Measurements from ENCODE around the gene IPO9.
"Not testable (repeated sequence)": the region's sequence is repeated elsewhere in the genome, so short reads cannot be mapped to it uniquely, and the experiment has no call there.

IPO9 gene

DNA sequence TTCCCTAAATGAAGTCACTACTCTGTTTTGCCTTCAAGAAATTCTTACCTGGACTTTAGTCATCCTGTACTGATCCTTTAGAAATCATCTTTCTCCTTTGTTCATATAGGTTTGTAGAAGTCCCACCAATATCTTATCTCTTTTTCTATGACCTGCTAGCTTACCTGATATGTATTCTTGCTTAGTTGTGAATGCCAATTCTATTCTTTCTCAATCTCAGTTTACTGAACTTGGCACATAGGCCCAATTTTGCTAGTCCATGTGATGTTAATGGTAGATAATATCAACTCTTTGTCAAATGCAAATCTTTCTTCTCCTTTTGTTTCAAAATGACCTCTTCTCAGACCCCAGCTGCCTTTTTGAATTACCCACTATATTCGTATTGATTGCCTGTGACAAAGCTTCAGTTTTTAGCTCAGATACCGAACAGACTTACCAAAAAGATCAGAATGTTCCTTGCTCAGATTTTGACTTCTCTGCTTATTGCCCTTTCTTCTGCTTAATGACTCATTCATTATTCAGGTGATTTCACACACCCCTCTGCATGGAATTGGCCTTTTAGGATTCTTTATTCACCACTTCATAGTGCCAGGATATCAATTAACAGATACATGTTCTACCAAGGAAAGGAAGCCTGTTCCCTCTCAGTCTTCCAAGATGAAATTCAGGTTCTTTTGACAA lies 20.6 kb downstream of the IPO9 start:
- DNase-seq = no peak

DNA sequence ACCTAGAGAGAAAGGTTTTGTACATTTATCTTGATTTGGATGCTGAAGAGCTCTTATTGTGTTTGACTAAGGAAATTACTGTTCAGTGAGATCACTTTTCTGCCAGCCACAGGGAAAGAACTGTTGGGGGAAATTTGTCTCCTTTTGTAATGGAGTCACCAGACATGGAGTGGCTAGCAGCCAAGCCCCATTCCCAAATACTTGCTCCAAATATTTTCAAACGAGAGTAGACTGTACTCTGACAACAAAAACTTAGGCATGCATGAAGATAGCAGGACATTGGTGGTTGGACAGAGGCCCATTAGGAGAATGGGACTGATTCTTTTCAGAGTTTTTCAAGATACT lies 21.1 kb downstream of the IPO9 start:
- DNase-seq = peak; percentile 95

DNA sequence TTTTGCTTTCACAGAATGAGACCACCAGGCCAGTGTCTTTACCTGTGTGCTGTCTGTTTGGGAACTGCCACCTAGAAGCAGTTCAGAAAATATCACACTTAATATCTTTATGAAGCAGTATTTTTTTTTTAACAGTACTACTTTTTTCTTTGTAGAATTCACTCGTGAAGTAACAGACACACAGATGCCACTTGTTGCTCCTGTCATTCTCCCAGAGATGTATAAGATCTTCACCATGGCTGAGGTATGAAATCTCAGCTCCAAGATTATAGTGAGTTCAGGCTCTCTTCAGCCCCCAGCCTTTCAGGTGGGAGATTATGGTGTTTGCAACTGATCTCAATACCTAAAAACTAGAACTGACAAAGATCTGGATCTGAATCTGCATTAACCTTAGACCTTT lies 23.0 kb downstream of the IPO9 start:
- no peak for DNase-seq

DNA sequence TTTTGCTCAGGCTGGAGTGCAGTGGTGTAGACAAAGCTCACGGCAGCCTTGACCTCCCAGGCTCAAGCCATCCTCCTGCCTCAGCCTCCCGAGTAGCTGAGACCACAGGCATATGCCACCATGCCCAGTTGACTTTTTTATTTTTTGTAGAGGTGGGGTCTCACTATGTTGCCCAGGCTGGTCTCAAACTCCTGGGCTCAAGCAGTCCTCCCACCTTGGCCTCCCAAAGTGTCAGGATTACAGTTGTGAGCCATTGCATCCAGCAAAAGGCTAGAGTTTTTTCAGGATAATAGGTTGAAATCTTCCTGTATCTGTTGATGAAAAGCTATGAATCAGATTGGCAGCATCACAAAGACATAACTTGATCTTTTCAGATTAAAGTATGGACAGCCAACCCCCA lies 27.8 kb downstream of the IPO9 start:
- DNase-seq = not testable (repeated sequence)

DNA sequence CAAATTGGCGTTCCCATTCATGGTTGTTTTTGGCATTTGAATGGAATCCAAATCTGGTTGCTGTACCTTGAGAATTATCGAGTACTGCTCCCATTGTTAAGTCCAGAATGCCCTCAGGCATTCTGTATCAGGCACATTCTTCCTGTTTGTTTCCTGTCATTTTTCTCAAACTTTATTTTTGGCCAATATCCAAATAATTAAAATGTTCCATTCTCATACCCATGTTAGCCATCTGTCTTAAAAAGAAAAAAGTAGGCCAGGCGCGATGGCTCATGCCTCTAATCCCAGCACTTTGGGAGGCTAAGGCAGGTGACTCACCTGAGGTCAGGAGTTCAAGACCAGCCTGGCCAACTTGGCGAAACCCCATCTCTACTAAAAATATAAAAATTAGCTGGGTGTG lies 30.5 kb downstream of the IPO9 start:
- no peak for DNase-seq

DNA sequence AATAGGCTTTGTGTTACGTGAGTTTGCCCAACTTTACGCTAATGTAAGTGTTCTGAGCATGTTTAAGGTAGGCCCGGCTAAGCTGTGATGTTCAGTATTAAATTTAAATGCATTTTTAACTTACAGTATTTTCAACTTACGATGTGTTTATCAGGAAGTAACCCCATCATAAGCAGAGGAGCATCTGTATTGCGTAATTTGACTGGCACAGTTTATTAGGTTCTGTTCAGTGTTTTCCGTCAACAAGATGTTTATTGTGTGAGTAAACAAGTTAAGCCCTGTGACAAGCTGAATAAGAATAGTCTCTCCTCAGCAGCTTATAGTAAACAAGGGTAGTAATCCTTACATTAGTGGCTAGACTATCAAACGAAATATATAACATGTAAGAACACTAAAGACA lies 32.5 kb downstream of the IPO9 start:
- no peak for DNase-seq

DNA sequence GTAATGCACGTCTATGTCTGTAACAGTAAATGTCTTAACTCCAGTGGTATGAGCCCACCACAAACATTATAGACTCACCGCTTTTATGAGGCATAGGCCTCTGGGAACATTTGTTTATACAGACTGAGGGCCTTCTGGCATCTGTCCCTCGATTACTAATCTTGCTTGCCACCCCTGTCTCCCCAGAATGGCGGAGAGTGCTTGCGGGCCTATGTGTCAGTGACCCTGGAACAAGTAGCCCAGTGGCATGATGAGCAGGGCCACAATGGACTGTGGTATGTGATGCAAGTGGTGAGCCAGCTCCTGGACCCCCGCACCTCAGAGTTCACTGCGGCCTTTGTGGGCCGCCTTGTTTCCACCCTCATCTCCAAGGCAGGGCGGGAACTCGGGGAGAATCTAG lies 41.4 kb downstream of the IPO9 start:
- no peak for DNase-seq

GRCh38 chr1:201874672-201875071 lies 45.7 kb downstream of the IPO9 start:
- DNase-seq = no peak

DNA sequence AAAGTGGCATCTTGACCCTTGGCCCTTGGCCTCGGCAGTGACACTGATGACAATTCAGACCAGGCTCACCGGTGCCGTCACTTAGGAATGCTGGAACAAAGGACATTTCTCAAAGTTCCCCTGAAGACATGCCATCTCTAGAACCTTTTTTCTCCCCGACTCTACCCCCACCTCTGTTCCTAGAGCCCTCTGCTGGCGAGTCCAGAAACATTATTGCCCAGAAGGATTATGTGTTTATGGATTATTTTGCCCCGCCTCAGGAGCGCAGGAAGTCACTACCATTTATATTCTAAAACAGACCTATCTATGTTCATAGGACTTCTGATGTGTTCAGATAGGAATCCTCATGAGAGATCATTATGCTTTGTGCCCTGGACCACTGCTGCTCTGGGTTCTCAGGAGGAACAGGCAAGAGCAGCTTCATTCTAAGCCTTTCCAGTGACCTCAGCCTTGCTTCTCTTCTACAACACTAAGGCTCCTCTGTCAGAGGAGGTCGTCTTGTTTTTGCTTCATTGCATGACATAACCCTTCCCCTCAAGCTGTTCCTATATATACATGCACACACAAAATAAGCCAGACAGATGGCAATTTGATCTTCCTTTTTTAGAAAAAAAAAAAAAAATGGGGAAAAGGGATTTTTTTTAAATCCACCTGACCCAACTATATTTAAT lies 47.3 kb downstream of the IPO9 start:
- DNase-seq = no peak

DNA sequence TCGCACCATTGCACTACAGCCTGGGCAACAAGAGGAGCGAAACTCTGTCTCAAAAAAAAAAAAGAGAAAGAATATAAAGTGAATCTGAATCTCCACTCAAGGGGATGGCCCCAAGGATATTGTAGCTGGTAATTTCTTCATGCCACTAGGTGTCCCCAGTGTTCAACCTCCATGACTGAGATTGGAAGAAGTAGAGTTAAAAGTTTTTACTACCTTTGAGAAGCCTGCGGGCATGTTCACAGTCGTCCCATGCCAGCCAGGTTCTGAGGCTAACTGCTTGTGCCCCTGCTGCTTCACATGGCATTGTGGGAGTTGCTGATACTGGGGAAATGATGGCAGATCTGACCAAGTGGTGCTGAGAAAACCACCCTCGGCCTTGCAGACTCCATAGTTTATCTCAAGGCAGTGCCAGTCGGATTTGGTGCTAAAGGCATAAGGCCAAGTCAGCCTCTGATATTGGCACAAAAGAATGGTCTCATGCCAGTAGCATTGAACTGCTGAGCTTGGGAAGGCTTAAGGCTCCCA lies 49.0 kb downstream of the IPO9 start:
- DNase-seq = peak; percentile 58

GRCh38 chr1:201880928-201881571 lies 52.1 kb downstream of the IPO9 start:
- DNase-seq = no peak

DNA sequence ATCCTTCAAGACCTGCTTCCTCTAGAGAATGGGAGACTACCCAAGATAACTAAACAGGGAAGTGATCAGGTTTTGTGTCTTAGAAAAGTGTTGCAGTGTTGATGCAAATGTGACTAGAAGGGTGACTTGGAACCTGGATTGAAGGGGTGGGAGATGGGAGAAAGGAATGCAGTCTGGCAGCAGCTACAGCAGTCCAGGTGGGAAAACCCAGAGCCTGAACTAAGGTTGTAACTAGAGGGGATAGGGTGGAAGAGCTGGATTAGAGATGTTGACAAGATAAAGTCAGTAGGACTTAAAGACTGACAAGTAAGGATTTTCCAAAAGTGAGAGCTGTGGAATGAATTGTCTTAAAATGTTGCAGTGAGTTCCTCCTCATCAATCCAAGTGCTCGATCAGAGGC lies 52.7 kb downstream of the IPO9 start:
- no peak for DNase-seq

DNA sequence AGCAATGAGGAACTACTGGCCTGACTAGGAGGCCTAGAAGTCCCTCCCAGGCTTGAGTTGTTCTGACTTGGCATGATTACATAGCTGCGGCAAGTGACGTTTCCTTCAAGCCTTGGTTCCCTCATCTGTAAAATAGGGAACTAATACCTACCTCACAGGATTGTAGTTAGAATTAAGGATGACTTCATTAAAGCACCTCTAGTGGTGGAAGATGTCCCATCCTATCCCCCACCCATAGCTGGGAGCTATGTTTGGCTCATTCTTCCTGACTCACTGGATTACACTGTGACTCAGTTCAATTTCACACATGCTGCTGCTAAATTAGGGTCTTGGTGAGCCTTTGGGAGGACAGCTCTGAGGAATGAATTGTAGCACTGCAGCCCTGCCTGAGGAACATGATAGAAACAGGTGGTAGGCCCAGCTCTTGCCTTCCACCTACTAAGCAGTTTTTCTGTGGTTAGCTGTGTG lies 53.7 kb downstream of the IPO9 start:
- peak; percentile 88 for DNase-seq

DNA sequence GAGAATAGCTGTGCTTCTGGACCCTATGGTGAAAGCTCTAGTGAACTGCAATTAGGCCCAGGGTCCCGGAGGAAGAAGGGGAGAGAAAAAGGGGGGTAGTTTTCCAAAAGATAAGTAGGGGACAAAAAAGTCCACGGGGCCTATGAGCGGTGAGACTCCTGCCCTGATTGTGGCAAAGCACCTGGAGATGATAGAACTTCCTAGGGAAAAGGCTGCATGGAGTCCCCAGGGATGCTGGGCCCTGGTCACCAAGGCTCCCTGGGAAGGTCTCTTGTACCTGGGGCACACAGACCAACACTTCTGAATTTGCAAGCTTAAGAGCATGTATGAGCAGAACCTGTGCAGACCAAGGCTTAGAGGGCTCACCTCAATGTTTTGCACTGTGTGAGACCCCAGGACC lies 54.3 kb downstream of the IPO9 start:
- DNase-seq = no peak

- no peak for DNase-seq
Observed at GRCh38 chr1:201883786-201884185, 54.8 kb downstream of the IPO9 start.

DNA sequence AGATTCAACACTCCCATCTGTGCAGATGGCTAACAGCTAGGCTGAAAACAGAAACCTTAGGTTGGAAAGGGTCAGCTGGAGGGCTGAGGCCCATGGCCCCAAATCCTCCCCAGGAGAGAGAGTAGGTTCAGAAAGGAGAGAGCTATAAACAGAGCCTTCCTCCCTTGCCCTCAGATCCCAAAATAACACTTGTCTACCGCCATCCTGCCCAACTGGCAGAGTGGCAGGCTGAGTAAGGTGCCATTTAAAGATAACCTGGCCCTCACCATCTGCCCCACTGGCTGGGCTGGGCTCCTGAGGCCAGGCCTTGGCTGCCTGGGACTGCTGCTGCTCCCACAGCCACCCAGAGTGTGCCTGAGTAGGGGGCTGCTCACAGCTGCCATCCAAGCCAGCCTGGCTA lies 55.5 kb downstream of the IPO9 start:
- no peak for DNase-seq

GRCh38 chr1:201885531-201886075 lies 56.6 kb downstream of the IPO9 start:
- peak; percentile 56 for DNase-seq

- no peak for DNase-seq
Observed at GRCh38 chr1:201886103-201886885, 57.3 kb downstream of the IPO9 start.

GRCh38 chr1:201887116-201887866 lies 58.3 kb downstream of the IPO9 start:
- no peak for DNase-seq

DNA sequence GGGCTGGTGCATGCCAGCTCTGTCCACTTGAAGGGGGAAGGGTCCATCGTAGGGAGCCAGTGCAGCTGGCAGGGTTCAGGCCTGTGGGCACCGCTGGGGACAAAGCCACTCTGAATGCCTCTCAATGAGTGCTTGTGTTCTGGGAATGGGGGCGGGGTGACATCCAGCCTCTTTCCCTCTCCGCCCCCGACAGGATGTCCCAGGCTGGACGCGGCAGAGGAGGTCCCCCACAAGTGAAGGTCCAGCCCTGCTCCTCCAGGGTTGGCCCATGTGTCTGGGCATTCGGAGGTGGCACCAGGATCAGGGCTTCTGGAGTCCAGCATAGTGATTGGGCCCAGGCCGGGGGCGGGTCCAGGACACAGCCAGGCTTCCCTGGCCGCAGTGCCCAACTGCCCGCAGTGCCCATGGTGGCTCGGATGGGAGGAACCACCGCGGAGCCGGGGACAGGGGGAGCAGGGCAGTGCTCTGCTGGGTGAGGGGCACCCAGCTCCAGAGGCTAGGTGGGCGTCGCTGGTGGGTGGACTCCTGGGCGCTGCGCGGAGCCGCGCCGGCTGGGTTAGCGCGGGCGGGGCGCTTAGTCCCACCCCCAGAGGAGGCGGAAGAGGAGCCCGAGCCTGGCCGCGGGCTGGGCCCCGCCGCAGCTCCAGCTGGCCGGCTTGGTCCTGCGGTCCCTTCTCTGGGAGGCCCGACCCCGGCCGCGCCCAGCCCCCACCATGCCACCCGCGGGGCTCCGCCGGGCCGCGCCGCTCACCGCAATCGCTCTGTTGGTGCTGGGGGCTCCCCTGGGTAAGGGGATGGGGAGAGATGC lies 59.5 kb downstream of the IPO9 start, which contains the start of gene SHISA4:
Gene SHISA4, plus strand, starts transcription at position 617 of the 808 bp plus-strand sequence. Its CDS starts 97 bp downstream, at position 714.
- DNase-seq = no peak

All from fibroblast of upper back skin (primary cell).